GM20000 (cell line): ENCODE data around the gene EEF1A2.
A peak's percentile ranks its signal among the peaks of the same experiment; 100 is the strongest.

Experiments
- DNase-seq: peaks from one replicate; pipeline ENCODE4 v3.0.0; 2012; ENCODE audit warnings: low spot score
- CTCF ChIP-seq: IDR thresholded peaks from 2 replicates; pipeline ENCODE4 v1.5.1; 2012; ENCODE audit warnings: mild to moderate bottlenecking, control low read depth; ENCODE audit errors: extremely low read depth, missing control alignments

EEF1A2 gene

GRCh38 chr20:63539441-63540370 is 40.8 kb upstream of the EEF1A2 start:
- TF ChIP-seq CTCF = no peak
- DNase-seq = no peak

DNA sequence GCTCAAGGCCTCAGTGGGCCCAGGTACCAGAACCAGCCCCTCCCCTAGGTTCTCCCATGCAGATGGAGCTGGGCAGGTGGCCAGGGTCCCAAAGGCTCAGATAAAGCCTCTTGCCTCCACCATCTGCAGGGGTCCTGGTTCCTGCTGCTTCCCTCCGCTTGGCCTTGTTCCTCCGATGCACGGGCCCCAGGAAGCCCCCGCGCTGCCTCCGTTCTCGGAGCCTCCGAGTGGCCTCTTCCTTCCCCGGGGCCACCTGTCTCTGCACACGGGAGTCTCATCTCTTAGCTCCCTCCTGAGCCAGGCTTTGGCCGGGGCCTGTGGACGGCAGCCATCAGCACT is 40.2 kb upstream of the EEF1A2 start:
- no peak for TF ChIP-seq CTCF

GRCh38 chr20:63538204-63539091 is 39.6 kb upstream of the EEF1A2 start:
- peak; percentile 34 for TF ChIP-seq CTCF
- no peak for DNase-seq

More for the DNA sequence above, 40.2 kb upstream of the EEF1A2 start:
- no peak for DNase-seq

GRCh38 chr20:63537525-63538203 is 38.8 kb upstream of the EEF1A2 start:
- DNase-seq = peak; percentile 100
- peak; percentile 82 for TF ChIP-seq CTCF

GRCh38 chr20:63536997-63537524 is 38.2 kb upstream of the EEF1A2 start, which contains the start of gene PTK6:
TSS of gene PTK6 (minus strand) at chr20:63537376. CDS start at chr20:63537314, 62 bp downstream.
- DNase-seq = peak; percentile 83

More at GRCh38 chr20:63536997-63537524, 38.2 kb upstream of the EEF1A2 start, which contains the start of gene PTK6:
- no peak for TF ChIP-seq CTCF
